OCI-LY1 (cell line): ENCODE data around the gene IL11.

Experiments
- CTCF ChIP-seq: fragments of 200-600 bp; sonication (generic), shearing (Covaris generic); IDR thresholded peaks from 2 replicates; pipeline ENCODE4 v1.5.1; 2017; ENCODE audit warnings: mild to moderate bottlenecking, antibody characterized with exemption, low read length, moderate library complexity, mixed read lengths
- EZH2 ChIP-seq: fragments of 200-600 bp; sonication (generic), shearing (Covaris generic); IDR thresholded peaks from 2 replicates; pipeline ENCODE4 v1.8.0; 2017; ENCODE audit warnings: borderline replicate concordance, mixed run types, mild to moderate bottlenecking, antibody characterized with exemption, low read length, moderate library complexity, mixed read lengths

DNA sequence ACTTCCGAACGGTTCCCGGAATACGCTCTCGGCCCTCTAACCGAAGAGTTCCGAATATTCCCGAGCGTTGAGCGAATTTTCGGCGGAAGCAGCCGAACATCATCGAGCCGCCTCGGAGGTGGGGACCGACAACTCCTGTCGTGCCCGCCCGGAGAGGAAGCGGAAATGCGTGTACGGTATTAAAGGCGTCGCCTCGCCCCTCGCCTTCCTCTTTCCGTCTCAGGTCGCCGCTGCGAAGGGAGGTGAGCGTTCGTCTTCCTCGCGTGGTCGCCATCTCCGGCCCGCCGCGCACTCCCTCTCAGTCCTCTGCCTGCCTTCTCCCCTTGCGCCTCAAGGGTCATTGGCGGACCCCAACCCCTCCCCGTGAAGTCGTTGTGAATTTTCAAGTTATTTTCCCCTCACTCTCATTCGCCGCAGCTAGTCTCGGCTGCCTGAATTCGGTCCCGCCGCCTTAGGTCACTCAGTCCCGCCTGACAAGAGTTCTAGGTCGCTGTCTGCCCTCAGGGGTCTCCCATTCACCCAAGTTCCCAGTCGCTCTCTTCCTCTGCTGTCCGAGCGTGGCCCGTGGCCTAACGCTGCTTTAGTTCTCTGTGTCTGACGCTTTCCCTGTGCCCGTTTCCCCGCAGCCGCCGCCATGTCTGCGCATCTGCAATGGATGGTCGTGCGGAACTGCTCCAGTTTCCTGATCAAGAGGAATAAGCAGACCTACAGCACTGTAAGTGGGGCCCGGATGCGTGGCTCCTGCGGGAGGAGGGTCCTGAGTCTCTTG, 15.6 kb upstream of the IL11 start, which contains the start of gene RPL28:
- TF ChIP-seq CTCF (no peak), EZH2 (no peak)
